IMR-90 (cell line): ENCODE data around the gene STRN4.

ENCODE experiments used
- CEBPB ChIP-seq: IDR thresholded peaks from 2 replicates; pipeline ENCODE4 v1.6.1; 2012; ENCODE audit warnings: low read depth, low read length, improper control_type of control experiment
- CTCF ChIP-seq: conservative IDR thresholded peaks from 2 replicates; pipeline ENCODE4 v1.5.1; 2012; ENCODE audit warnings: mild to moderate bottlenecking, low read depth, low read length, improper control_type of control experiment
- MAFK ChIP-seq: IDR thresholded peaks from 2 replicates; pipeline ENCODE4 v1.6.1; 2012; ENCODE audit warnings: low read depth, low read length, improper control_type of control experiment
- MAZ ChIP-seq: IDR thresholded peaks from 2 replicates; pipeline ENCODE4 v1.6.1; 2012; ENCODE audit warnings: low read depth, mild to moderate bottlenecking, low read length, improper control_type of control experiment, moderate library complexity, borderline replicate concordance
- NFE2L2 ChIP-seq: fragments of 150-350 bp; IDR thresholded peaks from 2 replicates; pipeline ENCODE4 v1.6.1; 2016; ENCODE audit warnings: low read depth, mild to moderate bottlenecking, low read length
- POLR2A ChIP-seq: IDR thresholded peaks from 2 replicates; pipeline ENCODE4 v1.6.1; 2012; ENCODE audit warnings: mild to moderate bottlenecking, low read depth, low read length
- RAD21 ChIP-seq: IDR thresholded peaks from 2 replicates; pipeline ENCODE4 v1.6.1; 2012; ENCODE audit warnings: low read length, improper control_type of control experiment
- SMC3 ChIP-seq: fragments of 150-350 bp; IDR thresholded peaks from 2 replicates; pipeline ENCODE4 v1.6.1; 2016; ENCODE audit warnings: low read depth, mild to moderate bottlenecking, antibody characterized with exemption, low read length, moderate library complexity
- USF2 ChIP-seq: fragments of 150-350 bp; IDR thresholded peaks from 2 replicates; pipeline ENCODE4 v1.6.1; 2017; ENCODE audit warnings: mild to moderate bottlenecking, antibody characterized with exemption, low read length, low read depth

GRCh38 chr19:46737298-46737654 lies 9.0 kb downstream of the STRN4 start:
- TF ChIP-seq CTCF (no peak), POLR2A (no peak), MAFK (no peak), CEBPB (no peak), RAD21 (no peak), NFE2L2 (no peak), USF2 (no peak), MAZ (no peak), SMC3 (no peak)
